Measurements from ENCODE around the gene KCNH2.

DNA sequence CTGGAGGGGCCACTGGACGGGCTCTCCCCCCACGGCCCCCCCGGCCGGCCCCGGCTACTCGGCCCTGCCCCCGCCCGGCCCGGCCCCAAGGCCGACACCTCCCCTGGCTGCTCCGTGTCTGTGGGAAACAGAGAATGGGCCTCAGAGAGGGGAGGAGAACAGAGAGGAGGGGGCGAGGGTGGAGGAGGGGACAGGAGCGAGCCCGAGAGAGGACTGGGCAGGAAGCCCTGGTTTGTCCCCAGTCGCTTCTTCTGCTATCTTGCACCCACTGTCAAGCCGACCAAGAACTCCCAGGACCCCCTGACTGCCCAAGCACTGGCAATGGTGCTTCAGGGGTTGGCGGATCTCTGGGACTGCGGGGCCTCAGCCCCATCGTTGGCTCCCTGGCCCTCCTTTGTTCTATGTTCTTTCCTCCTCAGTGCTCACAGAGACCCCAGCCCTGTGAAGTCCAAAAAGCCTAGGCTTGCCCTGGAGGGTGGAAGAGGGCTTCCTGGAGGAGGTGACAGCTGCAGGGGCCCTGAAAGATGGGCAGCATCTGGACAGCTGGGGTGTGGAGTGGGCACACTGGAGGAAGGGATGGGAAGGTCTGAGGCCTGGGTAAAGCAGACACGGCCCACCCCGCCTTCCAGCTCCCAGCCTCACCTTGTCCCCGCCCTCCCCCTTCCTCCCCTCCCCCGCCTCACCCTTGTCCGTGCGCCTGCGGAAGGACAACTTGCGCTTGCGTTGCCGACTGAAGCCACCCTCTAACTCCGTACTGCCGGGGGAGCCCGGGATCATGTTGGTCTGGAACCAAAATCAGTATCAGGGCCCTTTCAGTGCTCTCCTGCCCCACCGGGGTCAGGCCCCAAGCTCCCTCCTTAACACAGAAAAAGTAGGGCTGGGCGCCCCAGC, 30.1 kb downstream of the KCNH2 start:
- TF ChIP-seq, protein P1, sequence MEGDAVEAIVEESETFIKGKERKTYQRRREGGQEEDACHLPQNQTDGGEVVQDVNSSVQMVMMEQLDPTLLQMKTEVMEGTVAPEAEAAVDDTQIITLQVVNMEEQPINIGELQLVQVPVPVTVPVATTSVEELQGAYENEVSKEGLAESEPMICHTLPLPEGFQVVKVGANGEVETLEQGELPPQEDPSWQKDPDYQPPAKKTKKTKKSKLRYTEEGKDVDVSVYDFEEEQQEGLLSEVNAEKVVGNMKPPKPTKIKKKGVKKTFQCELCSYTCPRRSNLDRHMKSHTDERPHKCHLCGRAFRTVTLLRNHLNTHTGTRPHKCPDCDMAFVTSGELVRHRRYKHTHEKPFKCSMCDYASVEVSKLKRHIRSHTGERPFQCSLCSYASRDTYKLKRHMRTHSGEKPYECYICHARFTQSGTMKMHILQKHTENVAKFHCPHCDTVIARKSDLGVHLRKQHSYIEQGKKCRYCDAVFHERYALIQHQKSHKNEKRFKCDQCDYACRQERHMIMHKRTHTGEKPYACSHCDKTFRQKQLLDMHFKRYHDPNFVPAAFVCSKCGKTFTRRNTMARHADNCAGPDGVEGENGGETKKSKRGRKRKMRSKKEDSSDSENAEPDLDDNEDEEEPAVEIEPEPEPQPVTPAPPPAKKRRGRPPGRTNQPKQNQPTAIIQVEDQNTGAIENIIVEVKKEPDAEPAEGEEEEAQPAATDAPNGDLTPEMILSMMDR (IDR thresholded peaks at IDR 0.05; ENCODE audit: low read depth, low read length, poor library complexity, severe bottlenecking), result no peak
- TF ChIP-seq EZH2phosphoT487 (IDR thresholded peaks at IDR 0.05; ENCODE audit: borderline replicate concordance, low read length), result no peak
